Rectal smooth muscle tissue (tissue), 1 donor: ENCODE data around the gene KSR2.

Experiments used
- H3K27ac ChIP-seq: one replicate; pipeline ENCODE4 v1.7.0; 2013; ENCODE audit warnings: low read depth, low read length, inconsistent platforms
- H3K27me3 ChIP-seq: one replicate; pipeline ENCODE4 v1.7.0; 2013; ENCODE audit warnings: low read length; ENCODE audit not compliant: control insufficient read depth, insufficient read depth
- H3K36me3 ChIP-seq: one replicate; pipeline ENCODE4 v1.7.0; 2013; ENCODE audit warnings: low read length; ENCODE audit not compliant: control insufficient read depth, insufficient read depth
- H3K4me1 ChIP-seq: one replicate; pipeline ENCODE4 v1.7.0; 2013; ENCODE audit warnings: low read length; ENCODE audit not compliant: control insufficient read depth, insufficient read depth
- H3K4me3 ChIP-seq: one replicate; pipeline ENCODE4 v1.7.0; 2013; ENCODE audit warnings: low read length
- H3K9ac ChIP-seq: one replicate; pipeline ENCODE4 v1.7.0; 2013; ENCODE audit warnings: low read length

Gene KSR2

GRCh38 chr12:117936722-117937484 is 31.9 kb downstream of the KSR2 start:
- Histone ChIP-seq H3K27ac (no peak overlapping the region), H3K9ac (no peak overlapping the region), H3K36me3 (no peaks in the 10 kb centered on the region), H3K4me1 (no peaks in the 10 kb centered on the region), H3K27me3 (no peaks in the 10 kb centered on the region), H3K4me3 (no peak overlapping the region)

GRCh38 chr12:117933545-117933944 is 35.2 kb downstream of the KSR2 start:
- H3K9ac ChIP-seq: no peak overlapping the region
- H3K27ac ChIP-seq: no peak overlapping the region
- no peaks in the 10 kb centered on the region for H3K4me1 ChIP-seq
- H3K36me3 ChIP-seq: no peaks in the 10 kb centered on the region
- H3K27me3 ChIP-seq: no peaks in the 10 kb centered on the region
- no peak overlapping the region for H3K4me3 ChIP-seq

DNA sequence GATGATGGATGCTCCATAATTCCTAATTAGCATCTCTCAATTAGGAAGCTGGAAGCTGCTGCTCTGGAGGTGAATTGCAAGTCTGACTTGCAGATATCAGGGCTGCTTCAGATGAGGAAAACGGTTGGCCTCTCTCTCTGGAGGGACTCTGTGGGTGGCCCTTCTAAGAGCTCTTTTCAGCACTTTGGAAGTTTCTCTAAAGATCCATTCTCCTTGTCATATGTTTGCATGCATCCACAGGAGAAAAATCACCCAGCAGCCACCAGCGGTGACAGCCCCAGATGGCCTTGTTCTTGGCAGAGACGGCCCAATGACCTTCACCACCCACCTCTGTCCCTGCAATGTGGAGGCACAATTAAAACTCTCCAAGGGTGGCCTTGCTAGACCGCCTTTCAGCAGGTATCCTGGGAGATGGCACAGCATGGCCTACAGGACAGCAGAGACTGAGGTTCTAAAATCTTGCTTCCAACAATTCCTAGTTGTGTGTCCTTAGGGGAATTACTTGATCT is 42.3 kb downstream of the KSR2 start:
- H3K4me3 ChIP-seq: no peak overlapping the region
- no peaks in the 10 kb centered on the region for H3K4me1 ChIP-seq
- H3K27ac ChIP-seq: no peak overlapping the region
- no peaks in the 10 kb centered on the region for H3K27me3 ChIP-seq
- H3K9ac ChIP-seq: no peak overlapping the region
- no peaks in the 10 kb centered on the region for H3K36me3 ChIP-seq

DNA sequence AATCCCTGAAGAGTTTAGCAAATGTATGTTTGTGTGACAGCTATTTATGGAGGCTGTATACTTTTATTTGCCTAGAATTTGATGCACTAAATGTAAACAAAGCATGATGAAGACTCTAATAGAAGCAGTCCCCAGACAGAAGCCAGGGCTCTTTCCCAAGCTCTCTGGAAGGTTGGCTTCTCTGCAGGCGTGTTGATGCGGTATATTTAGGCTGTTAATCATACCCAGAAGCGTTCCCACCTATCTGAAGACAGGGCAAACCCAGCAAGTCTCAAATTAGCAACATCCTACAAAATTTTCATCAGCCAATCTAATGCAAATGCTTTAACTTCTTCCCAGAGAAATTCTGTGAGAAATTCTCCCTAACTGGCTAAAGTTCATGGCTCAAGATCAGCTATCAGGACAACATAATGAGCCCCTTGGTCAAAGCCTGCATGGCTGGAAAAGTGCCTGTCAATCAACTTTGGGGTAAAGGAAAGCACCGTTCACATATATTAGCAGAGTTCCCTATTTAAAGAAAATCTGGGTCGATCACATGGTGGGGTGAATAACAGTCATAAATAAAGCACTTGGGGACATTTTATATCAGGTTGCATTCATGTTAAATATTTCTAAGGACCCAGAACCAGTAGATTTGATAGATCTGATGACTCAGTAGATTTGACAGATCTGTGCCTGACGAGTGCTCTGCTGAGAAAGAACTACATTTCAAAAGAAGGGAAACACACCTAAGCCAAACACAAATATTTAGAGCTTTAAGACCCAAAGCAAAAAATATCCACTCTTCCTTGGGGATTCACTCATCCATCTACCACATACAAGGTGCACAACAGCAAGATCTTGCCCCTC is 46.6 kb downstream of the KSR2 start:
- Histone ChIP-seq H3K4me1 (no peaks in the 10 kb centered on the region), H3K4me3 (no peak overlapping the region), H3K27me3 (no peaks in the 10 kb centered on the region), H3K36me3 (no peaks in the 10 kb centered on the region), H3K27ac (no peak overlapping the region), H3K9ac (no peak overlapping the region)

GRCh38 chr12:117919479-117919878 is 49.3 kb downstream of the KSR2 start:
- H3K27ac ChIP-seq: no peak overlapping the region
- H3K9ac ChIP-seq: no peak overlapping the region
- H3K27me3 ChIP-seq: no peaks in the 10 kb centered on the region
- no peaks in the 10 kb centered on the region for H3K36me3 ChIP-seq
- no peaks in the 10 kb centered on the region for H3K4me1 ChIP-seq
- no peak overlapping the region for H3K4me3 ChIP-seq

DNA sequence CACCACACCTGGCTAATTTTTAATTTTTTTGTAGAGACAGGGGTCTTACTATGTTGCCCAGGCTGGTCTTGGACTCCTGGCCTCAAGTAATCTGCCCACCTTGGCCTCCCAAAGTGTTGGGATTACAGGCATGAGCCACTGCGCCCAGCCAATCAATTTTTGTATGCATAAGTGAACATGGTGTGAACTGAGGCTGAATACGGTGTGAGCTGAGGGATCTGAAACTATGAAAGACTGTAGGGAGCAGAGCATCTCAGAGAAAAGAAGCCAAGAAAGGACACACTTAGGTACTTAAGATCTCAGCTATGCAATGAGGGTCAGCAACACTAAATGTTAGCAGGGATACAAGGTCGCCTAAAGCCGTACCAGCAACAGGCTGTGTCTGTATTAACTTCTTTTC is 54.1 kb downstream of the KSR2 start:
- no peaks in the 10 kb centered on the region for H3K36me3 ChIP-seq
- no peaks in the 10 kb centered on the region for H3K4me1 ChIP-seq

GRCh38 chr12:117912756-117913155 is 56.0 kb downstream of the KSR2 start:
- no peak overlapping the region for H3K9ac ChIP-seq
- no peaks in the 10 kb centered on the region for H3K4me1 ChIP-seq
- H3K36me3 ChIP-seq: no peaks in the 10 kb centered on the region
- H3K27me3 ChIP-seq: no peaks in the 10 kb centered on the region
- H3K27ac ChIP-seq: no peak overlapping the region
- no peak overlapping the region for H3K4me3 ChIP-seq

More for the DNA sequence above, 54.1 kb downstream of the KSR2 start:
- Histone ChIP-seq H3K9ac (no peak overlapping the region), H3K27me3 (no peaks in the 10 kb centered on the region), H3K4me3 (no peak overlapping the region), H3K27ac (no peak overlapping the region)

DNA sequence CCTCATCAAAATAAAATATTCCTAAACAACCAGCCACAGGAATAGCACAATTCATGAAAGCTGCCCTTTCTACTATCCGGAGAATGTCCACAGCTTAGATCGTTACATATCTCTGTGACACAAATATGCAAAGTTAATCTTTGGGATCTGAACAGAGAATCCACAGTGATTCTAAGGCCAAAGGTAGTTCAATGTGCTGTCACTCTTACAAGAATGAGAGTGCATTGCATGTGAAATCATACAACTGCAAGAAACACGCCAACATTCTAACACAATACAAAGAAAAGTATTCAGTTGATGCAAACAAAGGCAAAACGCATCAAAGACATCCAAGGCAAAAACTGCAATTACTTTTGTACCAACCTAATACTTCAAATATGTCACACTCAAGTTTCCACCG is 60.4 kb downstream of the KSR2 start:
- H3K27me3 ChIP-seq: no peaks in the 10 kb centered on the region
- H3K4me3 ChIP-seq: no peak overlapping the region
- no peak overlapping the region for H3K27ac ChIP-seq
- no peaks in the 10 kb centered on the region for H3K4me1 ChIP-seq
- H3K36me3 ChIP-seq: no peaks in the 10 kb centered on the region
- no peak overlapping the region for H3K9ac ChIP-seq

GRCh38 chr12:117907108-117907689 is 61.6 kb downstream of the KSR2 start:
- Histone ChIP-seq H3K36me3 (no peaks in the 10 kb centered on the region), H3K4me3 (no peak overlapping the region), H3K4me1 (no peaks in the 10 kb centered on the region), H3K27me3 (no peaks in the 10 kb centered on the region), H3K27ac (no peak overlapping the region), H3K9ac (no peak overlapping the region)

- Histone ChIP-seq H3K4me3 (no peak overlapping the region), H3K4me1 (no peaks in the 10 kb centered on the region), H3K27me3 (no peaks in the 10 kb centered on the region), H3K36me3 (no peaks in the 10 kb centered on the region), H3K27ac (no peak overlapping the region), H3K9ac (no peak overlapping the region)
Observed at GRCh38 chr12:117904051-117904450, 64.7 kb downstream of the KSR2 start.

GRCh38 chr12:117903110-117903840 is 65.5 kb downstream of the KSR2 start:
- Histone ChIP-seq H3K36me3 (no peaks in the 10 kb centered on the region), H3K27me3 (no peaks in the 10 kb centered on the region), H3K27ac (no peak overlapping the region), H3K4me1 (no peaks in the 10 kb centered on the region), H3K9ac (no peak overlapping the region), H3K4me3 (no peak overlapping the region)

DNA sequence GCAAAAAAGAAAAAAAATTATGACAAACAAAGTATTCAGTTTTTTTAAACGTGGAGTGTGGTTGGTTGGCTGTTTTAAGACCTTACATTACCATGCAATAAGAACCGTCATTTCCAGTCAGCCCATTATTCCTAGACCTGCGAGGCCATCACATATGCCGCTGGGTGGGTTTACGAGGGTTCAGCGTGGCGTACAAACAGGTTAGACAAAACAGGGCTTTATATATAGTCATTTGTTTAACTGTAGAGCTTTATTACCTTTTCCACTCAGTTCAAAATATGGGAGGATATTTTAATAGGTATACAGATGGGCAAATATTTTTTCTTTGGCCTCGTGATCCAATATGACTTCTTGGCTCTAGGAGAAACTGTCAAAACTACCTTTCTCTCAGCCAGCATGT is 67.2 kb downstream of the KSR2 start:
- H3K4me3 ChIP-seq: no peak overlapping the region
- H3K27ac ChIP-seq: no peak overlapping the region
- H3K27me3 ChIP-seq: no peaks in the 10 kb centered on the region
- no peaks in the 10 kb centered on the region for H3K36me3 ChIP-seq
- H3K4me1 ChIP-seq: no peaks in the 10 kb centered on the region
- H3K9ac ChIP-seq: no peak overlapping the region
